Tibial nerve (tissue), 3 donors: ENCODE data around the gene FAM163B.

Source experiments
- CTCF ChIP-seq, 5 experiments: fragments of 200-600 bp in 3 of 5; fragments of 450-650 bp in 2 of 5; sonication (generic) in 3 of 5; IDR thresholded peaks; one replicate each; pipeline ENCODE4 v1.5.1; 2016 to 2019; ENCODE audit warnings: antibody characterized with exemption in 5 of 5, mild to moderate bottlenecking in 3 of 5, moderate library complexity in 2 of 5
- POLR2A ChIP-seq, 2 donors: fragments of 450-650 bp; IDR thresholded peaks; one replicate each; pipeline ENCODE4 v1.6.1; 2017; ENCODE audit warnings: antibody characterized with exemption in 2 of 2, mild to moderate bottlenecking in 2 of 2, moderate library complexity in 2 of 2

GRCh38 chr9:133627341-133627740, 18.2 kb upstream of the FAM163B start:
- TF ChIP-seq CTCF (IDR thresholded peaks at IDR 0.05): no peak
- TF ChIP-seq POLR2A (IDR thresholded peaks at IDR 0.05): no peak
